Fibroblast of pulmonary artery (primary cell): ENCODE data around the gene ALKAL2.

Experiments used
- DNase-seq: peaks from one replicate; pipeline ENCODE4 v3.0.0-alpha.2; 2010; ENCODE audit warnings: low read depth
- H3K4me3 ChIP-seq: replicated peaks from 2 replicates; pipeline ENCODE4 v1.5.1; 2011; ENCODE audit warnings: low read depth, mild to moderate bottlenecking, control low read depth, low read length, moderate library complexity
- CTCF ChIP-seq: IDR thresholded peaks from 2 replicates; pipeline ENCODE4 v1.5.1; 2011; ENCODE audit warnings: mild to moderate bottlenecking, control low read depth, low read length, inconsistent platforms; ENCODE audit errors: missing control alignments

ALKAL2 gene

GRCh38 chr2:256094-256493, 31.8 kb downstream of the ALKAL2 start:
- DNase-seq = no peak
- H3K4me3 ChIP-seq = no peak overlapping the region

GRCh38 chr2:255195-255594, 32.7 kb downstream of the ALKAL2 start:
- no peak for TF ChIP-seq CTCF
- no peak overlapping the region for H3K4me3 ChIP-seq
- DNase-seq = no peak

More at GRCh38 chr2:256094-256493, 31.8 kb downstream of the ALKAL2 start:
- no peak for TF ChIP-seq CTCF

GRCh38 chr2:254241-254640, 33.6 kb downstream of the ALKAL2 start:
- no peak overlapping the region for H3K4me3 ChIP-seq
- no peak for TF ChIP-seq CTCF
- no peak for DNase-seq

- TF ChIP-seq CTCF = no peak
- DNase-seq = no peak
- no peak overlapping the region for H3K4me3 ChIP-seq
Observed at GRCh38 chr2:253202-253638, 34.7 kb downstream of the ALKAL2 start.

GRCh38 chr2:252001-252602, 35.8 kb downstream of the ALKAL2 start:
- H3K4me3 ChIP-seq = no peak overlapping the region
- DNase-seq = no peak
- no peak for TF ChIP-seq CTCF

- no peak overlapping the region for H3K4me3 ChIP-seq
- TF ChIP-seq CTCF = no peak
- DNase-seq = no peak
Observed at GRCh38 chr2:249538-250042, 38.3 kb downstream of the ALKAL2 start.

- no peak overlapping the region for H3K4me3 ChIP-seq
- TF ChIP-seq CTCF = no peak
- DNase-seq = no peak
Observed at GRCh38 chr2:248724-249123, 39.2 kb downstream of the ALKAL2 start.
